A673 (cell line): ENCODE data around the gene CDC42EP5. TPM values are rescaled to one million over a fixed set of nuclear protein-coding genes. Genes with fewer than 3 reads are reported as not detected.

Experiments used
- BruUV-seq: library from RNA; stranded (reverse); fragments of 400-500 nt; replicated peaks from 2 replicates; lab custom pipeline; 2021; lab: Mats Ljungman, UMichigan
- CTCF ChIA-PET: fragments of 300-600 bp; sonication (Branson Sonifier 250); formaldehyde crosslinking; loops from one replicate; lab custom pipeline; 2022; ENCODE audit warnings: antibody characterized with exemption; lab: Charles Lee
- POLR2A ChIA-PET: fragments of 300-600 bp; sonication (Branson Sonifier 250); formaldehyde crosslinking; loops from one replicate; lab custom pipeline; 2022; ENCODE audit warnings: antibody characterized with exemption; ENCODE audit not compliant: low non-redundant PET; lab: Charles Lee
- DNase-seq: peaks from one replicate; pipeline ENCODE4 v3.0.0-alpha.2; 2015; ENCODE audit warnings: low spot score
- H3K27ac ChIP-seq: fragments of 200-600 bp; sonication (generic); 2 replicates; pipeline ENCODE4 v1.5.1; 2016; ENCODE audit warnings: mixed run types, low read depth, mild to moderate bottlenecking, mixed read lengths, antibody characterized with exemption, low read length; ENCODE audit not compliant: poor library complexity, severe bottlenecking
- H3K27me3 ChIP-seq: fragments of 200-600 bp; sonication (generic); replicated peaks from 2 replicates; pipeline ENCODE4 v1.6.1; 2017; ENCODE audit warnings: mixed run types, low read depth, mild to moderate bottlenecking, mixed read lengths, antibody characterized with exemption, low read length; ENCODE audit not compliant: insufficient read depth, poor library complexity
- H3K36me3 ChIP-seq: fragments of 200-600 bp; sonication (generic); 2 replicates; pipeline ENCODE4 v1.6.1; 2016; ENCODE audit warnings: mixed run types, mild to moderate bottlenecking, mixed read lengths, antibody characterized with exemption, low read length; ENCODE audit not compliant: insufficient read depth, poor library complexity, severe bottlenecking
- H3K4me1 ChIP-seq: fragments of 200-600 bp; sonication (generic); 2 replicates; pipeline ENCODE4 v1.6.1; 2017; ENCODE audit warnings: mixed run types, mild to moderate bottlenecking, mixed read lengths, antibody characterized with exemption, low read length; ENCODE audit not compliant: insufficient read depth, poor library complexity, severe bottlenecking
- H3K4me3 ChIP-seq: fragments of 200-600 bp; sonication (generic); 2 replicates; pipeline ENCODE4 v1.5.1; 2016; ENCODE audit warnings: low read depth, mixed run types, mild to moderate bottlenecking, mixed read lengths, low read length; ENCODE audit not compliant: poor library complexity, severe bottlenecking
- H3K9me3 ChIP-seq: fragments of 200-600 bp; sonication (generic); 2 replicates; pipeline ENCODE4 v1.6.1; 2016; ENCODE audit warnings: mixed run types, low read depth, mild to moderate bottlenecking, mixed read lengths, antibody characterized with exemption, low read length; ENCODE audit not compliant: poor library complexity, severe bottlenecking
- EZH2 ChIP-seq: fragments of 200-600 bp; sonication (generic); IDR thresholded peaks from 2 replicates; pipeline ENCODE4 v1.6.1; 2017; ENCODE audit warnings: borderline replicate concordance, low read depth, mild to moderate bottlenecking, mixed read lengths, antibody characterized with exemption, low read length; ENCODE audit not compliant: poor library complexity, severe bottlenecking
- intact Hi-C: fragments of 100-400 bp; cut with micrococcal nuclease; formaldehyde crosslinking; loops from one replicate; pipeline ENCODE4 v1.10.0; 2022; ENCODE audit not compliant: unreplicated experiment
- total RNA-seq: library from RNA; stranded (reverse); gene quantifications from 2 replicates; pipeline ENCODE4 v1.2.3, GENCODE V29; 2021
- TF ChIP-seq, protein P1 (sequence below): fragments of 300-800, 200-600 bp; sonication (generic); conservative IDR thresholded peaks from 2 replicates; pipeline ENCODE4 v1.5.1; 2017; ENCODE audit warnings: low read depth, mild to moderate bottlenecking, antibody characterized with exemption, low read length, moderate library complexity, mixed read lengths

Gene CDC42EP5
- total RNA-seq, 1 experiment from 2014 or later, result 111 TPM

DNA sequence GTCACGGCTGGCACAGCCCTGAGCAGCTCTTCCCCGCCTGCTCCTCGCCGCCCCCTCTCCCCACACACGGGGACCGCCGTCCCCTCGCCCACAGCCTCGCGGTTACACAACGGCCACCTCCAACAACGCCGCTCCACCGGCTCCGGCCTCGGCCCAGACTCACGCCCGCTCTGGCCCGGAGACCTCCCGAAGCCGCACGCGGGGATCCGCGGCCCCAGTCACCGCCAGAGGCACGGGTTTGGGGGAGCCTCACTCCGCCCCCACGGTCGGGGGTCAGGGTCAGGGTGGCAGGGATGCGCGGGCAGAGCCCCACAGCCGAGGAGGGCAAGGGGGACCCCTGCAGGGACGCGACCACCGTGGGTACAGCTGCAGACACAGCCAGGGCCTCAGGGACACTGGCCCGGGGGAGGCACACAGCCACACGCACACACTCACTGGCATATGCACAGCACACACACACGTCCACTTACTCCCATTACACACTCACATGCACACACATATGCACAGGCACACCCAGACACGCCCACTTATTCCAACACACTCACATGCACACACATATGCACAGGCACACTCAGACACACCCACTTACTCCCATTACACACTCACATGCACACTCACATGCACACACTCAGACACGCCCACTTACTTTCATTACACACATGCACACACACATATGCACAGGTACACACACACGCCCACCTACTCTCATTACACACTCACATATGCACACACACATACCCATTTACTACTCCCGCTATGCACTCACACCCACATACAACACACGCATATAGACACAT, 56.2 kb downstream of the CDC42EP5 start:
- no TSS peak for BruUV-seq
- Histone ChIP-seq H3K4me1 (peaks cover 4% of the 10 kb centered on the region), H3K36me3 (no peaks in the 10 kb centered on the region), H3K27ac (no peak overlapping the region), H3K9me3 (no peaks in the 10 kb centered on the region), H3K4me3 (no peak overlapping the region), H3K27me3 (peaks cover 15% of the 10 kb centered on the region)
- DNase-seq, result no peak
- intact Hi-C loops, result no loop called here
- POLR2A ChIA-PET, result interaction anchor here (0.6 kb wide), 1 partner anchor 11 kb away, joined by 11 read pairs; no protein-coding TSS in a partner anchor
- TF ChIP-seq EZH2, result no peak
- CTCF ChIA-PET, result interaction anchor here (0.6 kb wide), 1 partner anchor 64 kb away, joined by 4 read pairs; no protein-coding TSS in a partner anchor

DNA sequence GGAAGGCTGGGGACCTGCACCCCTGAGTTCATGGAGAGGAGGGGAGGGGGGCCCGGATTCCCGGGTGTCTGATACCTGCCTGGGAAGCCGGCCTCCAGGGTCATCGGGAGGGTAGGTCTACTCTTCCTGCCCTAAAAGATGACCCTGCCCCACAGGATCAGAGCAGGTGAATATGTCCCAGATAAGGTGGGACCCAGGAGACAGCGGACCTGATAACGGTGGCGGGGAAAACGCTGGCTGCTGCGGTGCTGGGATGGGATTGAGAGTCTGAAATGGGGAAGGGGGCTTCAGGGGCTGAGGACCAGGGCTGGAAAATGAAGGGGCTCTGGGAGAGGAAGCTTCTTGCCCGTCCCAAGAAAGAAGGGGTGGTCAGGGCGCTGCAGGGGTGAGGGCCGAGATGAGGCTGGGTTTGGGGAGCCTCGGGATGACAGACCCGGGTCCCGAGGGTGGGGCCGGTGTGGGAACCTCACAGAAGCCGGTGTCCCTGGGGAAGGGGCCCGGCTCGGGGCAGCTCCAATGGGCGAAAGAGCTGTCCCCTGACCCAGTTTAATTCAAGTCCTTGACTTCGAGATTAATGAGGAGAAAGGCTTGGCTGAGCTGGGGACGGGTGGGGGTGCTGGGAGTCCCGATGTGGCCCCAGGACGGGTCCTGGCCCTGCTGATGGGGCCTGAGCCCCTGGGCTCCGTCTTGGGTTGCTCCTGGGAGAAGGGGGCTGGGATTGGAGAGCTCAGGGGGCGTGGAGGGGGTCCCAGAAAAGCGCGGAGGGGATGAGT, 57.0 kb downstream of the CDC42EP5 start:
- H3K4me3 ChIP-seq, result peak overlapping the region; percentile 48
- intact Hi-C loops, result no loop called here
- DNase-seq, result no peak
- ChIA-PET CTCF (interaction anchor here (0.6 to 0.8 kb wide), 2 partner anchors 65 to 623 kb away, joined by 4 to 8 read pairs; no protein-coding TSS in a partner anchor), POLR2A (interaction anchor here (0.6 kb wide), 1 partner anchor 12 kb away, joined by 11 read pairs; no protein-coding TSS in a partner anchor)
- no peak for TF ChIP-seq EZH2
- TF ChIP-seq, protein P1, sequence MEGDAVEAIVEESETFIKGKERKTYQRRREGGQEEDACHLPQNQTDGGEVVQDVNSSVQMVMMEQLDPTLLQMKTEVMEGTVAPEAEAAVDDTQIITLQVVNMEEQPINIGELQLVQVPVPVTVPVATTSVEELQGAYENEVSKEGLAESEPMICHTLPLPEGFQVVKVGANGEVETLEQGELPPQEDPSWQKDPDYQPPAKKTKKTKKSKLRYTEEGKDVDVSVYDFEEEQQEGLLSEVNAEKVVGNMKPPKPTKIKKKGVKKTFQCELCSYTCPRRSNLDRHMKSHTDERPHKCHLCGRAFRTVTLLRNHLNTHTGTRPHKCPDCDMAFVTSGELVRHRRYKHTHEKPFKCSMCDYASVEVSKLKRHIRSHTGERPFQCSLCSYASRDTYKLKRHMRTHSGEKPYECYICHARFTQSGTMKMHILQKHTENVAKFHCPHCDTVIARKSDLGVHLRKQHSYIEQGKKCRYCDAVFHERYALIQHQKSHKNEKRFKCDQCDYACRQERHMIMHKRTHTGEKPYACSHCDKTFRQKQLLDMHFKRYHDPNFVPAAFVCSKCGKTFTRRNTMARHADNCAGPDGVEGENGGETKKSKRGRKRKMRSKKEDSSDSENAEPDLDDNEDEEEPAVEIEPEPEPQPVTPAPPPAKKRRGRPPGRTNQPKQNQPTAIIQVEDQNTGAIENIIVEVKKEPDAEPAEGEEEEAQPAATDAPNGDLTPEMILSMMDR, result no peak
- H3K36me3 ChIP-seq, result no peaks in the 10 kb centered on the region
- H3K9me3 ChIP-seq, result no peaks in the 10 kb centered on the region
- no TSS peak for BruUV-seq
- H3K4me1 ChIP-seq, result peaks cover 4% of the 10 kb centered on the region
- H3K27me3 ChIP-seq, result peaks cover 15% of the 10 kb centered on the region
- H3K27ac ChIP-seq, result no peak overlapping the region

DNA sequence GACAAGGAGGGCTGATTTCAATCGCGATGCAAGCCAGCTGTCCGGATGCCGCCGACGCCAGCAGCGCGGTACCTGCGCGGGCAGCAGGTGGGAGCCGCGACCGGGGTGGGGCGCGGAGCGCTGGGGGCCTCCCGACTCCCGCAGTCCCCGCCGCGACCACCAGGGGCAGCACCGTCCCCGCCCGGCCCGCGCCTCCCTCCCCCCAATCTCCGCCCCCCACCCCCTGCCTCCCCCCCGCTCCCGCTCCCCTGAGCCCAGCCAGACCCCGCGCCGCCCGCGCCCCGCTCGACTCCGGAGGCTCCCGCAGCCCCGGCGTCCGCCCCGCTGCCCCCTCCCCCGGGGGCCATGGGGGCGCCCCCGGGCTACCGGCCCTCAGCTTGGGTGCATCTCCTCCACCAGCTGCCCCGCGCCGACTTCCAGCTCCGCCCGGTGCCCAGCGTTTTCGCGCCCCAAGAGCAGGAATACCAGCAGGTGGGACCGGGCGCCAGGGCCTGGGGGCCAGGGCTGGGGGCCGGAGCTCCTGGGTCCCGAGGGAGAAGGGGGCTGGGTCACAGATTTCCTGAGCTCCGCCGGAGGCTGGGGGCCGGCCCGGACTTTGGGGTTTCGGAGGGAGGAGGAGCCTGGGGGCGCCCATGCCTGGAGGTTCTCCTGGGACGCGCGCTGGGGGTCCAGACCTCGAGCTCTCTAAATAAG, 57.7 kb downstream of the CDC42EP5 start, which contains the start of gene TTYH1:
TSS of gene TTYH1 (plus strand) at position 257 of the 693 bp plus-strand sequence. CDS start at position 346, 89 bp downstream.
- peak within 1 kb of the TSS; percentile 48 for H3K4me3 ChIP-seq
- peaks cover 17% of the 10 kb centered on the region for H3K27me3 ChIP-seq
- H3K9me3 ChIP-seq, result no peaks in the 10 kb centered on the region
- no peak for DNase-seq
- no peaks in the 10 kb centered on the region for H3K36me3 ChIP-seq
- TF ChIP-seq, protein P1, result peak; percentile 37
- TF ChIP-seq EZH2, result no peak
- H3K4me1 ChIP-seq, result peaks cover 4% of the 10 kb centered on the region
- intact Hi-C loops, result no loop called here
- ChIA-PET POLR2A (no interaction called here), CTCF (interaction anchor here (0.6 to 0.8 kb wide), 2 partner anchors 9 to 622 kb away, joined by 3 to 8 read pairs; no protein-coding TSS in a partner anchor)
- H3K27ac ChIP-seq, result no peak within 1 kb of the TSS
- BruUV-seq, result no TSS peak

Other genes with a start within 250 kb of the CDC42EP5 start
- gene LILRA6, start 230.5 kb downstream of the CDC42EP5 start, total RNA-seq, result not detected in 2 replicates
- not detected in 2 replicates for gene LILRB5, start 216.0 kb downstream of the CDC42EP5 start, total RNA-seq
- gene LILRB2, start 192.2 kb downstream of the CDC42EP5 start, total RNA-seq, result not detected in 2 replicates
- not detected in 2 replicates for gene LILRA5, start 160.1 kb downstream of the CDC42EP5 start, total RNA-seq
- gene LILRA4, start 134.1 kb downstream of the CDC42EP5 start, total RNA-seq, result not detected in 2 replicates
- not detected in 2 replicates for gene LAIR1, start 108.4 kb downstream of the CDC42EP5 start, total RNA-seq
- gene TTYH1, start 57.8 kb downstream of the CDC42EP5 start, total RNA-seq, result 3.0 and 3.2 TPM in 2 replicates
- gene LENG8, start 24.1 kb downstream of the CDC42EP5 start, total RNA-seq, result 129 and 149 TPM in 2 replicates
- gene LENG9, start 9.5 kb downstream of the CDC42EP5 start, total RNA-seq, result 4.2 and 4.3 TPM in 2 replicates
- not detected in 2 replicates for gene LAIR2, start 29.5 kb upstream of the CDC42EP5 start, total RNA-seq
- gene LILRA2, start 100.5 kb upstream of the CDC42EP5 start, total RNA-seq, result not detected in 2 replicates
- not detected in 2 replicates for gene LILRA1, start 120.3 kb upstream of the CDC42EP5 start, total RNA-seq
- gene LILRB1, start 157.2 kb upstream of the CDC42EP5 start, total RNA-seq, result not detected in 2 replicates
- gene LILRB4, start 189.7 kb upstream of the CDC42EP5 start, total RNA-seq, result not detected in 2 replicates